Stimulated activated CD8-positive, alpha-beta memory T cell treated with anti-CD3 and anti-CD28 coated beads, Interleukin-15, amount 100 ng/mL, for 24 hours (primary cell): Measurements from ENCODE around the gene PYGM.
"Not testable (repeated sequence)": the region's sequence is repeated elsewhere in the genome, so short reads cannot be mapped to it uniquely, and the experiment has no call there.

Source experiments
- DNase-seq: peaks from one replicate; pipeline ENCODE4 v3.0.0-alpha.2; 2020; ENCODE audit warnings: low read depth

Gene PYGM

DNA sequence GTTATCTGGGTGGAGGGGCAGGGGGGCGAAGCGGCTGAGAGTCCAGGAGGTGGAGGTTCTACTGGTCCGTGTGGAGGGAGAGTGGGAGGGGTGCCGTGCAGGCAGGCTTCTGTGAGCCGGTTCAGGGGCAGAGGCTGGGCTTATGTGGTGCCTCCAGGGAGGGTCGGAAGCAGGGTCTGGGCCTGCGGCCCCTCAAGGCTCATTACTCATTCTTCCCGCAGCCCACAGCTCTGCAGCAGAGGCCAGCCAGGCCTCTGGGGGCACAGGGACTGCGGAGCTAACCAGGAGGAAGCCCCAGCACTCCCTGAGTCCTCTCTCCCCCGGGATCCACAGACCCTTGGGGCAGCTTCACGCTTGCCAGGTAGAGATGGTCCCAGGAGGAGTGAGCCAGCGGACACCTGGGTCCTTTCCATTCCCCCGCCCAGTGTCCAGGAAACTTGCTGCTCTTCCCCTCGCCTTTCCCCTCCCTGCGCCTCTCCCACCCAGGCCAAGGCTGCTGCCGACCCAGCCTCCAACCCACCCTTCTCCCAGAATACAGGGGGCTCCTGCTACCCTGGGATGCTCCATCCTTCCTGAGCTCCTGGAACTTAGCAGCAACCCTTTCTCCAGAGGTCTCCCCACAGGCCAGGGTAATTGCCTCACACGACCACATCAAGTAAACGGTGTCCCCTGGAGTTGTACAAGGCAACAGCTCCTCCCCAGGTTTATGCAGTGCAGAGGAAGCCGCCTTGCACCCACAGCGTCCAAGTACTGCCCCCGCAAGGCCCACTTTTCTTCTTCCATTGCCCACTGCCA, 43.1 kb downstream of the PYGM start:
- DNase-seq, result no peak

DNA sequence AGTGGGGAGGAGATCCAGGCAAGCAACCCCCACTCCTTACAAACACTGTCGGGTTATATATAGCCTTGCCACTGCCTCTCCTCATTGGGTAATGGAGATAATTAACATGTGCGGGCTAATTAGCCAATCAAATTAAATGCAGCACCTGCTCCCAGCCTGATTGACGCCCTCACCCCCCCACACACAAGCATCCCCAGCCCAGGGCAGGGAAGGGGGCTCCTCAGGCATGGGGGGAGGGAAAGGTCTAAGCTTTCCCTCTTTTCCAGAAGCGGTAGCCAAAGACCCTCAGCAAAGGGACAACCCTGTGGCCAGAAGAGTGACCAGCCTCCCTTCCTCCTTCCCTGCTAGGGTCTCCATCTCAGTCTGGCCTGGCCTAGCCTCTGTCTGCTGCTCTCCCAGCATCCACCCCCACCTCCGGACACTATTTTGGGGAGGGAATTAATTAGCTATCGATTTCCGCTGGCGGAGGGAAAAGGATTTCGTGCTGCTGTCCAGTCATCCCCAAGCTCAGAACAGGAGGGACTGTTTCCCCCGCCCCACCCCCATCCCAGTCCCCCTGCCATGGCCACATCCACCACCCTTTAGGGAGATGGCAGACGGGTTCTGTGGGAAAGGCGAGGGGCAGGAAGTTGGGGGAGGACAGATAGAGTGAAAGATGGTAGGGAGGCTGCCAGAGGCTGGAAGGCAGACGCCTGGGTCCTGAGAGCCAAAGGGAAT, 43.9 kb downstream of the PYGM start:
- DNase-seq, result no peak

DNA sequence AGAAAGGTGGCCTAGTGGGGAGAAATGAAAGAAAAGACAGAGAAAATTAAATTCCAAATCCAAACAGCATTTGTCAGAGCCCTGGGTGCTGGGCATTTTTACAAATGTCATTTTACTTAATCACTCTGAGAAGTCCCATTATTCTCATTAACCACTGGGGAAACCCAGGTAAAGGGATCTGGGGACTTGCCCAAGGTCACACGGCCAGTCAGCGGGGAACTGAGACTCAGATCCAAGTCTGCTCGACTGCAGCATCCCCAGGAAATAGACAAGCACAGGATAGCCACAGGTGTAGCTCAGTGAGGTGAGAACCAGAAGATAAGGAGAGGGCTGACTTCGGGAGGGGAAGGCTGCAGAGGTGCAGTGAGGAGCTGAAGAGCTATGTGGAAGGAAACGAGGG, 44.7 kb downstream of the PYGM start:
- no peak for DNase-seq

DNA sequence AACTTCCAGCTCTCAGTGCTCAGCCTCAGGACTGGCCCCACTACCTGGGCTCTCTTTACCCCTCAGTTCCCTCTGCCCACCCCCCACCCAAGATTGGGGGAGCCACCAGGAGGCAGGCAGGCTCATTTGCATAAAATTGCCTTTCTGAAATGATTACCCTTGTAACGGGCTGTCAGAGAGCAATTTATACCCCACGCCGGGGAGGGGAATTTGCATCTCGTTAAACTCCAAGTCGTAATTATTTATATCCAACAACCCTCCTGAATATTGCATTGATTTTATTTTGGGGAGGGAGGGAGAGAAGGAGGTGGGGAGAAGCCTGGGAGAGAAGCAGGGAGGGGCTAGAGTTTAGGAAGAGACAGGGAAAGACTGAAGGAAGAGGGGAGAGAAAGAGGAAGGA, 45.1 kb downstream of the PYGM start:
- no peak for DNase-seq

DNA sequence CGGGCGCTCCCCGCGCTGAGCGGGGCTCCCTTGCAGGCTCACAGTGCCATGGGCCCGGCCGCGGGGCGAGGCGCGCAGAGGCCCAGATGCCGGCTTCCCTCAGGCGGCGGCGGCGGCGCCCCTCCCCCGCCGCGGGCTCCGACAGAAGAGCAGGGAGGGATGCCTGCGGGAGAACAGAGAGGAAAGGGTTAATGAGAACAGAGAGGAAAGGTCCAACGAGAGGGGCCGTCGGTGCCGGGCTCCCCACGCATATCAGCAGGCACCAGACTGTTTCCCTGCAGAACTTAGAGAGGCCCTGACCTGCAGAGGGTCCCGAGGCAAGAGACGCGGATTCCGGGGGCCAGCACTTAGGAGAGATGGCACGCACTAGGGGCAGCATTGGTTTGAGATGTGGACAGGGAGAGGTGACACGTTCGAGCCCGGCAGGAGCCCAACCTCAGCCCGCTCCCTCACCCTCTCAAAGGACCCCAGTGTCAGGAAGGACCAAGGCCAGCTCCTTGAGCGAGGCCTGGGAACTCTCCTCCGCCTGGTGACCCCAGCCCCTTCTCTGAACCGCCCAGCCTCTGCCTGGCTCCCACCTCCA, 45.9 kb downstream of the PYGM start:
- no peak for DNase-seq

DNA sequence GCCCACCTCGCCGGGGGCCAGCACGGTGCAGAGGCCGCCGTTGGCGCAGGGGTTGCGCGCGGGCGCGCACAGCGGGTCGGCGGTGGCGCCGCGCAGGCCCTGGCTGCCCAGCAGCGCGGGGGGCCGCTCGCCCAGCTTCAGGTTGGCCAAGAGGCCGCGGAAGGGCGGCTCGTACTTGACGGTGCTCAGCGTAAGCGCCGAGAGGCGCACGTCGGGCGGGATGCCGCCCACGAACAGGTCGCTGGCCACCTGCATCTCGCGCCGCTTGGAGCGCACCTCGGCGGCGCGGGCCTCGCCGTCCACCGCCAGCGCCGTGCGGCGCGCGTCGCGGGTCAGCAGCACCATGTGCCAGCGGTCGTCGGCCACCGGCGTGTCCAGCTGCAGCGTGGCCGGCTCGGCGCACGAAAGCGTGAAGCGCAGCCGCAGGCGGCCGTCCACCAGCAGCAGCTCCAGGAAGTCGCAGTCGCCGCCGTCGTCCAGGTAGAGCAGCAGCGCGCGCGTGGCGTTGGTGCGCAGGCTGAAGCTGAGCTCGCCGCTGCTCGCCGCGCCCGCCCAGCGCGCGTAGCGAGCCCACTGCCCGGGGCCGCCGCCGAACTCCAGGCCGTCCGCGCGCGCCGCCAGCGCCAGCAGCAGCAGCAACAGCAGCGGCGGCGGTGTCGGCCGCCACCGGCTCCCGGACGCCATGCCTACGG, 46.6 kb downstream of the PYGM start:
- no peak for DNase-seq

DNA sequence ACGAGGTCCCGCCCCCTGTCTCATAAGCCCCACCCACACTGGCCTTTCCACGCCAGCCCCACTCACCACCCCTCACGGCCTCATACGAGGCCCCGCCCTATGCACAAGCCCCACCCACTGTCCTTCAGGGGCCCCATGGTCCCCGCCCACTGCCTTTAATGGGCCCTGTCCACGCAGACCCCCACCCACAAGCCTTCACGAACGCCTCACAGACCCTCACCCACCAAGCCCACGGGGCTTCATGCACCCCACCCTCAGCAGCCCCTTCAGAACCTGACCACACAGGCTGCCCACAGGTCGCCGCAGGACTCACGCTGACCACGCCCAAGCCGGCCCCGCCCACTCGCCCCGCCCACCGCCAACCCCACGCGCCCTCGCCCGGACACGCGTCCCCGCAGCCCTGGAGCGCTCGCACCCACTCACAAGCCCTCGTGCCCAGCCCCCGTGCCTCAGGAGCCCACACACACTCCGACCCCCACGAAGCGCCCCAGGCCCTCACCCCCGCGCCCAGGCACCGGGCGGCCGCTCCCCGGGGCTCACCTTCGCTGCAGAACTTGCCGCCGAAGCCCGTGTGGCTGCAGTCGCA, 47.3 kb downstream of the PYGM start:
- DNase-seq, result no peak

DNA sequence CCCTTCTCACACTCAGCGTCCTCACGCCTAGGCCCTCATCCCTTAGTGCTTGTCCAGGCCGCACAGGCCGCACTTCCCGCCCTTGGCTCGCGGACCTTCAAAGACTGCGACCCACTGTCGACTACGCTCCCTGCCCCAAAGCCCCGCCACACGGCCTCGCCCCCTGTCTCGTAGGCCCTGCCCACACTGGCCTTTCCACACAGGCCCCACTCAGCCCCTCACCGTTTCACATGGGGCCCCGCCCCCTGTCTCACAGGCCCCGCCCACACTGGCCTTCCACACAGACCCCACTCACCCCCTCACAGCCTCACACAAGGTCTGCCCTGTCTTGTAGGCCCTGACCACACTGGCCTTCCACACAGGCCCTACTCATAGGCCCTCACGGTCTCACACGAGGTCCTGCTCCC, 47.8 kb downstream of the PYGM start:
- no peak for DNase-seq

DNA sequence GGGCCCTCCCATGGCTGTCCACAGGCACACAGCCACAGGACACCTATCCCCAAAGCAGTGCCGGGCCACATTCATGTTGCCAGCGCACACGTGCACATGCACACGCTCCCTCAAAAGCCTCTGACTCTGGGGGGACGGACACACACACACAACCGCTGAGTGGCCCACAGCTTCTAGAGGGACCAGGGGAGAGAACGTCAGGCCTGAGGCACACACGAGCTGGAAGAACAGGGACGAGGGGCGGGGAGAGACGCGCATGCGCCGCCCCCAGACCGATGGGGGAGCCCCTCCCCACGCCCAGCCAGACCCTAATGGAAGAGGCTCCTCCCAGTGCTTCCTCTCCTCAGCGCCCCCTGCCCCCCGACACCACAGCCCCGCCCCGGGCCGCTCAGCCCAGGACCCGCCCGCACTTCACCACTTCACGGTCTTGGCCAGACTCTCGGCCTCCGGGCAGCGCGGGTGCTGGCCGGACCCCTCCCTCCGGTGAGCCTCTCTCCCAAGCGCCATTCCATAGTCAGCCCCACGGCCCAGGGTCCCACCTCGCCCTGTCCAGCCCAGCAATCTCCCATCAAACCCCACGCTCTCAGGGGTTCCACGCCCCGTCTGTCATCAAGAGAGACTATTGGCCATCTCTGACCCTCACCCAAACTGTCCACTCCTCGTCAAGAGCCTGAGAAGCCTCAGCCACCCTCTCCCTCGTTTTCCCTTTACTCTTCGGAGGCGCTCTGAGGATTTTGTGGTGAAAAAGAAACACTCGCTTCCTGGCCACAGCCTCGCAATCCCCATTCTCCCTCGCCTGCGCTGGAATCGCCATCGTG, 48.4 kb downstream of the PYGM start:
- DNase-seq, result no peak

DNA sequence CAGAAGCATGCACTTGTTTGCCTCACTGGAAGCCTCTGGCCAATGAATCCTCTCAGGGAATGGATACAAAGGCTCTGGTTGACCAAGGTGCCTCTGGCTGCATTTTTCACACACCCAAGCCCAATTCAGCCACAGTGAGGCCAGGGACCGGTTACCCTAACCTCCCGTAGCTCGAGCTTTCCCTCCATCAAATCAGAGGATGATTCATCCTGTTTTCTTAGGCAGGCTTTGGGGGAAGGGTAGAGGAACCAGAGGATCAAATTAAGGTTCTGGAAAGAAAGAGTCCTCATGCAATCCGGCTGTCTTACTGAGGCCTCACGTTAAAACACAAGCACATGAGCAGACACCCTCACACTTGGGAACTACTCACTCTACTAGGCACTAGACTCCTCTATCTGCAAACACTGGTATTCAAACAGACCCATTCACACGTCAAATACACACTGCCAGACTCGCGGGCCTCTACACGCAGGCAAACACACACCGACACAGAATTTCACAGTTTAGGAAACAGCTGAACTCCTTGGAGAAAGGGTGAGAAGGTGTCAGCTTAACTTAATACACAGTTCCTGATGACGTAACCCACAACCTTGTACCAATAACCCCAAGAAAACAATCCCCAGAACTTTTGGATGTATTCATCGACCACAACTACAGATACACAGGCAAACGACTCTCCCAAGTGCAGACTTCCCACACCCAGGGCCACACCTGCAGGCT, 49.2 kb downstream of the PYGM start:
- DNase-seq, result no peak

DNA sequence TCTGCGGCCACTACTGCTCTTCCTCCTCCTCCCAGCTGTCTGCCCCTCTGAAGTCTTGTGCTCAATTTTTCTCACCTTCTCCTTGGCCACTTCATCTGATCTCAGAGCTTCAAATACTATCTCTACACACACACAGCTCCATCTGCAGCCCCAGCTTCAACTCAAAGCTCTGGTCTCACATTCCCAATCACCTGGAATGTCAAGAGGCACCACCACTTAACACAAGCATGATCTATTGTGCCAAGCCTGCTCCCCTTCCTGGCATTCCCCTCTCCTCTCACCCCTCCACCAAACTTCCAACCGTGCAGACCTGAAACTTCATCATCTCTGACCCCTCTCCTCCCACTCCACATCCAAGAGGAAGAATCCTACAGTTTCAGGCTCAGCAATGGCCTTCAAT, 54.3 kb downstream of the PYGM start:
- DNase-seq, result no peak

DNA sequence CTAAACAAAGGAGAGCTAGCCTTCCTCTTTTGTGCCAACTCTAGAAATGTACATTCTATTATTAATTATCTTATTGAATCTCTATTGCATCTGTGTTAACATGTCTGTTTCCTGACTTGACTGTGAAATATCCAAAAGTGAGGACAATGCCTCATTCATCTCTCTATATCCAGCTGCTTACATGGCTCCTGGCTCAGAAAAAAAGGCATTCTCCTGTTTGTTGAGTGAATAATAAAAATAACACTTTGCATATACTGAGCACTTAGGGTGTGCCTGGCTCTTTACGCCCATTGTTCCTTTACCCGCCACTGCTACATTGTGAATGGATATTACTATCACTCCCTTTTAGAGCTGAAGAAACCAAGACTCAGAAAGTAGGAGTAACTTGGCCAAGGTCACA, 56.7 kb downstream of the PYGM start:
- no peak for DNase-seq

DNA sequence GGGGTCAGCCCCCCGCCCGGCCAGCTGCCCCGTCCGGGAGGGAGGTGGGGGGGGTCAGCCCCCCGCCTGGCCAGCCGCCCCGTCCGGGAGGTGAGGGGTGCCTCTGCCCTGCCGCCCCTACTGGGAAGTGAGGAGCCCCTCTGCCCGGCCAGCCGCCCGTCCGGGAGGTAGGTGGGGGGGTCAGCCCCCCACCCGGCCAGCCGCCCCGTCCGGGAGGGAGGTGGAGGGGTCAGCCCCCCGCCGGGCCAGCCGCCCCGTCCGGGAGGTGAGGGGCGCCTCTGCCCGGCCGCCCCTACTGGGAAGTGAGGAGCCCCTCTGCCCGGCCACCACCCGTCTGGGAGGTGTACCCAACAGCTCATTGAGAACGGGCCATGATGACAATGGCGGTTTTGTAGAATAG, 57.8 kb downstream of the PYGM start:
- not testable (repeated sequence) for DNase-seq

DNA sequence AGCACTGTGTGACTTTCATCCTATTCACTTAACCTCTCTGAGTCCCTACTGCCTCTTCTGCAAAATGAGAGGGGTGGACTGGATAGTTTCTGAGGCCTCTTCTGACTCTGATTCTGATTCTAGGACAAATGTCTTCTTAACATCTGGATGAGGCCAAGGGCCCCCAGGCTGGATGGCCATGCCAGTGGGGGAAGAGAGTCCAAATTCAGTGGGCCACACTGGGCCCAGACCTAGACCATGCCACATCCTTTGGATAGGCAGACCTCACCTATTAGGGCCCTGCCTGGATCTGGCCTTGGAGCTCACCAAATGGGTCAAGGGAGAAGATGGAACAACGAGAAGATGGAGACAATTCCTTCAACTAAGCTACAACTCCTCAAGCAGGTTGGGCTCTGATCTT, 61.3 kb downstream of the PYGM start:
- DNase-seq, result no peak

DNA sequence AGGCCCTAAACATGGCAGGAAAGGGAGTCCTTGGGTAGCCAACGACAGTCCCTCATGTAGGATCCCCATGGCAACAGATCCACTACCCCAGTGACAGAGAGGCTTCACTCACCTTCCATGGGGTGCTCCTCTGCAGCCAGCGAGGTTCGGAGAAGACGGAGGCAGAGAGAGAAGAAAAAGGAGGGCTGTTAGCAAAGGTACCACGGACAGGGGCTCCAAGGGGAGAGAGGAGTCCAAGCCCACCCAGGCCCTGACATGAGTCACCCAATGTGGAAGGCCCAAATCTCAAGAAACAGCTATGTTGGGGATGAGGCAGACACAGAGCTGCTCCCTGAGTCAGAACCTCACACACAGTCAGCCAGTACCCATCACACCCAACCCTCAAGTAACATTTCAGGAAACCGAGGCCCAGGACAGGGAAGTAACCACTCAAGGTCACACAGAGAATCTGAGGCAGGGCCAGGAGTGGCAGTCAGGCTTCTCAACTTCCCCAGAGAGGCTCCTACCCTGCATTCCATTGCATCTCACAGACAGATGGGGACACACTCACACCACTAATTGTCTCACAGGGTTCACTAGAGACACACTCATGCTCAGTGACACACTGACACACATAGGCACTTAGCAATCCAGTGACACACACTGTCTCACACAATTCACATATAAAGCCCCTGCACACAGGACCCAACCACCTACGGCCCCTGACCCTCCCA, 62.0 kb downstream of the PYGM start:
- DNase-seq, result no peak
